SK-N-SH (cell line): Measurements from ENCODE around the gene RER1. TPM values are rescaled to one million over a fixed set of nuclear protein-coding genes. Genes with fewer than 3 reads are reported as not detected.

ENCODE experiments used
- CTCF ChIA-PET: fragments of 300-600, 350-600 bp; formaldehyde crosslinking; extraction: SDS; loops from one replicate; lab custom pipeline; 2021; lab: Yijun Ruan, JAX
- POLR2A ChIA-PET: fragments of 350-600 bp; sonication (Branson Sonifier 250); formaldehyde crosslinking; extraction: SDS; loops from one replicate; lab custom pipeline; 2020; ENCODE audit warnings: antibody characterized with exemption, inconsistent platforms; lab: Yijun Ruan, JAX
- DNase-seq: peaks from one replicate; pipeline ENCODE4 v3.0.0; 2012
- H2AFZ ChIP-seq: fragments of 200-600 bp; sonication (generic); 2 replicates; pipeline ENCODE4 v1.8.1; 2016; ENCODE audit warnings: antibody characterized with exemption, mild to moderate bottlenecking, low read depth
- H3F3A ChIP-seq: fragments of 200-600 bp; sonication (generic); replicated peaks from 2 replicates; pipeline ENCODE3; 2016; ENCODE audit warnings: antibody characterized with exemption, mild to moderate bottlenecking; ENCODE audit not compliant: insufficient read depth
- H3K27ac ChIP-seq, 2 experiments: fragments of 200-500 bp in 1 of 2; fragments of 200-600 bp in 1 of 2; sonication (Bioruptor generic) in 1 of 2; sonication (generic), shearing (Covaris generic) in 1 of 2; 2 replicates each; pipeline versions ENCODE4 v1.5.1 to v1.6.1; 2014 to 2016; ENCODE audit warnings: low read depth in 2 of 2, inconsistent platforms in 1 of 2, low read length in 1 of 2, mild to moderate bottlenecking in 1 of 2, mixed read lengths in 1 of 2
- H3K27me3 ChIP-seq: fragments of 200-600 bp; sonication (generic), shearing (Covaris generic); 2 replicates; pipeline ENCODE4 v1.6.1; 2016; ENCODE audit warnings: mixed run types; ENCODE audit not compliant: insufficient read depth
- H3K36me3 ChIP-seq, 2 experiments: fragments of 200-500 bp in 1 of 2; fragments of 200-600 bp in 1 of 2; sonication (Bioruptor generic) in 1 of 2; sonication (generic) in 1 of 2; replicated peaks in 1 of 2; 2 replicates each; pipeline versions ENCODE3 to v1.5.1; 2014 to 2016; ENCODE audit warnings: low read length in 1 of 2, mild to moderate bottlenecking in 1 of 2; ENCODE audit not compliant: insufficient read depth in 2 of 2, control insufficient read depth in 1 of 2
- H3K4me1 ChIP-seq, 2 experiments: fragments of 200-500 bp in 1 of 2; fragments of 200-600 bp in 1 of 2; sonication (Bioruptor generic) in 1 of 2; sonication (generic), shearing (Covaris generic) in 1 of 2; 2 replicates each; pipeline versions ENCODE4 v1.5.1 to v1.6.1; 2014 to 2016; ENCODE audit warnings: low read depth in 1 of 2, low read length in 1 of 2, mixed run types in 1 of 2; ENCODE audit not compliant: insufficient read depth in 2 of 2, control insufficient read depth in 1 of 2
- H3K4me2 ChIP-seq: fragments of 200-600 bp; sonication (generic), shearing (Covaris generic); 2 replicates; pipeline ENCODE4 v1.6.1; 2017; ENCODE audit warnings: mixed run types
- H3K4me3 ChIP-seq, 2 experiments: fragments of 200-500 bp in 1 of 2; fragments of 200-600 bp in 1 of 2; sonication (Bioruptor generic) in 1 of 2; sonication (generic), shearing (Covaris generic) in 1 of 2; 2 replicates each; pipeline versions ENCODE4 v1.5.1 to v1.8.1; 2014 to 2016; ENCODE audit warnings: low read depth in 2 of 2, inconsistent platforms in 1 of 2, low read length in 1 of 2, mild to moderate bottlenecking in 1 of 2, mixed read lengths in 1 of 2, moderate library complexity in 1 of 2
- H3K79me2 ChIP-seq: fragments of 200-600 bp; sonication (generic); 2 replicates; pipeline ENCODE4 v1.8.1; 2017; ENCODE audit warnings: mild to moderate bottlenecking; ENCODE audit not compliant: insufficient read depth
- H3K9ac ChIP-seq: fragments of 200-600 bp; sonication (generic); 2 replicates; pipeline ENCODE4 v1.6.1; 2017; ENCODE audit warnings: mixed run types
- H3K9me2 ChIP-seq: fragments of 200-600 bp; sonication (generic); 2 replicates; pipeline ENCODE4 v1.6.1; 2017; ENCODE audit warnings: mixed run types
- H3K9me3 ChIP-seq: fragments of 200-600 bp; sonication (generic); 2 replicates; pipeline ENCODE4 v1.6.1; 2017; ENCODE audit warnings: mixed run types, mild to moderate bottlenecking, moderate library complexity
- H4K20me1 ChIP-seq: fragments of 200-600 bp; sonication (generic); 2 replicates; pipeline ENCODE4 v1.6.1; 2017; ENCODE audit warnings: mild to moderate bottlenecking, mixed run types; ENCODE audit not compliant: insufficient read depth
- CHD2 ChIP-seq: fragments of 150-350 bp; IDR thresholded peaks from 2 replicates; pipeline ENCODE4 v1.6.1; 2018; ENCODE audit warnings: low read length; ENCODE audit not compliant: partially characterized antibody
- ELF1 ChIP-seq: IDR thresholded peaks from 2 replicates; pipeline ENCODE4 v1.4.0; 2012
- EP300 ChIP-seq, 2 experiments: IDR thresholded peaks; 2 replicates each; pipeline versions ENCODE4 v1.4.0 to v1.6.1; 2012; ENCODE audit warnings: borderline replicate concordance in 1 of 2, low read depth in 1 of 2, low read length in 1 of 2
- EZH2phosphoT487 ChIP-seq: fragments of 200-600 bp; sonication (generic); IDR thresholded peaks from 2 replicates; pipeline ENCODE4 v1.6.1; 2017; ENCODE audit warnings: low read depth, mixed run types, mild to moderate bottlenecking, antibody characterized with exemption, moderate library complexity, borderline replicate concordance
- GATA2 ChIP-seq: sonication (generic); formaldehyde crosslinking; IDR thresholded peaks from 2 replicates; pipeline ENCODE4 v1.5.0; 2020; ENCODE audit warnings: mild to moderate bottlenecking, missing genetic modification reagents
- JUND ChIP-seq: IDR thresholded peaks from 2 replicates; pipeline ENCODE4 v1.4.0; 2012
- MAX ChIP-seq: IDR thresholded peaks from 2 replicates; pipeline ENCODE4 v1.4.0; 2012; ENCODE audit warnings: low read depth
- MEF2A ChIP-seq: IDR thresholded peaks from 2 replicates; pipeline ENCODE4 v1.4.0; 2012; ENCODE audit warnings: low read depth, borderline replicate concordance
- MXI1 ChIP-seq: IDR thresholded peaks from 2 replicates; pipeline ENCODE4 v1.6.1; 2012; ENCODE audit warnings: mild to moderate bottlenecking, low read depth, low read length, improper control_type of control experiment
- POLR2AphosphoS5 ChIP-seq: IDR thresholded peaks from 2 replicates; pipeline ENCODE4 v1.6.1; 2012; ENCODE audit warnings: low read depth, low read length
- RCOR1 ChIP-seq: fragments of 150-350 bp; IDR thresholded peaks from 2 replicates; pipeline ENCODE4 v1.6.1; 2017; ENCODE audit warnings: antibody characterized with exemption, low read length
- REST ChIP-seq: IDR thresholded peaks from 2 replicates; pipeline ENCODE4 v1.6.1; 2012; ENCODE audit warnings: mild to moderate bottlenecking, low read depth, low read length, moderate library complexity
- RXRA ChIP-seq: IDR thresholded peaks from 2 replicates; pipeline ENCODE4 v1.4.0; 2012; ENCODE audit warnings: low read depth, mild to moderate bottlenecking, borderline replicate concordance
- TCF12 ChIP-seq: IDR thresholded peaks from 2 replicates; pipeline ENCODE4 v1.4.0; 2012
- USF1 ChIP-seq: IDR thresholded peaks from 2 replicates; pipeline ENCODE4 v1.4.0; 2012; ENCODE audit warnings: low read depth, borderline replicate concordance
- WGBS: methylation state at CpG from one replicate; pipeline ENCODE4 v1.1.6; 2017; ENCODE audit warnings: low lambda C conversion rate; 5-methylcytosine and 5-hydroxymethylcytosine counted together
- polyA plus RNA-seq, 3 experiments: library from polyadenylated mRNA; depleted of rRNA; stranded (reverse); fragments of >200 nt; gene quantifications; 2 replicates each; pipeline ENCODE4 v1.2.3, GENCODE V29; 2012

RER1 gene
- polyA plus RNA-seq, 1 of the 3 experiments (the other 2 are of a cell fraction), result 181 TPM

GRCh38 chr1:2349806-2350205 lies 41.8 kb upstream of the RER1 start:
- no peak overlapping the region for H3K4me2 ChIP-seq
- H3K79me2 ChIP-seq, result no peaks in the 10 kb centered on the region
- POLR2A ChIA-PET, result no interaction called here
- peaks cover 0 to 10% of the 10 kb centered on the region in 2 experiments; a peak in 1 of 4 replicates for H3K4me1 ChIP-seq
- H3K27me3 ChIP-seq, result no peaks in the 10 kb centered on the region
- no peak for TF ChIP-seq TCF12
- TF ChIP-seq RCOR1, result no peak
- no peaks in the 10 kb centered on the region for H3K9me2 ChIP-seq
- no peak for DNase-seq
- no peaks in the 10 kb centered on the region for H4K20me1 ChIP-seq
- no peak overlapping the region for H3K9ac ChIP-seq
- no peak overlapping the region for H2AFZ ChIP-seq
- WGBS, result 74% methylated on average over 9 of the region's 9 CpGs
- H3K4me3 ChIP-seq, result no peak overlapping the region
- H3K27ac ChIP-seq, result no peak overlapping the region
- no peaks in the 10 kb centered on the region for H3F3A ChIP-seq
- no peaks in the 10 kb centered on the region for H3K36me3 ChIP-seq
- no peaks in the 10 kb centered on the region for H3K9me3 ChIP-seq
- CTCF ChIA-PET, result no interaction called here

- H3K9me3 ChIP-seq, result no peaks in the 10 kb centered on the region
- 66% methylated on average over 8 of the region's 10 CpGs for WGBS
- no peaks in the 10 kb centered on the region for H4K20me1 ChIP-seq
- TF ChIP-seq RXRA, result no peak
- no peak for TF ChIP-seq ELF1
- no peak for TF ChIP-seq EP300 (IDR thresholded peaks at IDR 0.05; ENCODE audit: borderline replicate concordance in 1 of 2, low read depth in 1 of 2, low read length in 1 of 2)
- no peak for TF ChIP-seq POLR2AphosphoS5
- TF ChIP-seq MEF2A, result no peak
- TF ChIP-seq CHD2, result no peak
- TF ChIP-seq USF1, result no peak
- TF ChIP-seq GATA2 (CRISPR knock-in tag), result no peak
- no peak for TF ChIP-seq JUND
- TF ChIP-seq MXI1, result no peak
- H3K27ac ChIP-seq, result no peak overlapping the region
- POLR2A ChIA-PET, result no interaction called here
- H3K79me2 ChIP-seq, result no peaks in the 10 kb centered on the region
- no peaks in the 10 kb centered on the region for H3F3A ChIP-seq
- CTCF ChIA-PET, result interaction anchor here (2.1 kb wide), 1 partner anchor 31 kb away, joined by 10 read pairs; no protein-coding TSS in a partner anchor
- no peaks in the 10 kb centered on the region for H3K36me3 ChIP-seq
- no peak overlapping the region for H2AFZ ChIP-seq
- H3K9ac ChIP-seq, result no peak overlapping the region
- no peak overlapping the region for H3K4me2 ChIP-seq
- H3K9me2 ChIP-seq, result no peaks in the 10 kb centered on the region
- H3K27me3 ChIP-seq, result no peaks in the 10 kb centered on the region
- no peak for DNase-seq
- no peak overlapping the region for H3K4me3 ChIP-seq
- peaks cover 0 to 5% of the 10 kb centered on the region in 2 experiments; a peak in 1 of 4 replicates for H3K4me1 ChIP-seq
Observed at GRCh38 chr1:2350501-2350900, 41.1 kb upstream of the RER1 start.

- Histone ChIP-seq H2AFZ (no peak overlapping the region), H4K20me1 (no peaks in the 10 kb centered on the region), H3K9me3 (no peaks in the 10 kb centered on the region), H3K36me3 (no peaks in the 10 kb centered on the region), H3K79me2 (no peaks in the 10 kb centered on the region), H3K27ac (no peak overlapping the region), H3K4me1 (peaks cover 0 to 3% of the 10 kb centered on the region in 2 experiments; a peak in 1 of 4 replicates), H3K4me2 (no peak overlapping the region), H3K9me2 (no peaks in the 10 kb centered on the region), H3K4me3 (no peak overlapping the region), H3K9ac (no peak overlapping the region), H3K27me3 (no peaks in the 10 kb centered on the region), H3F3A (no peaks in the 10 kb centered on the region)
- WGBS, result 75% methylated on average over 20 of the region's 31 CpGs
- no peak for DNase-seq
- ChIA-PET POLR2A (no interaction called here), CTCF (interaction anchor here (0.9 to 2.1 kb wide), 2 partner anchors 30 to 156 kb away, joined by 3 to 10 read pairs; no protein-coding TSS in a partner anchor)
- TF ChIP-seq MAX (no peak), EP300 (IDR thresholded peaks at IDR 0.05; ENCODE audit: borderline replicate concordance in 1 of 2, low read depth in 1 of 2, low read length in 1 of 2) (no peak), RXRA (no peak), MEF2A (no peak), EZH2phosphoT487 (no peak), TCF12 (no peak), REST (no peak), USF1 (no peak)
Observed at GRCh38 chr1:2350911-2351655, 40.6 kb upstream of the RER1 start.
